ENCODE data around the gene AASDH.

AASDH gene

GRCh38 chr4:56387023-56388001 lies at the start of gene AASDH:
Gene AASDH, minus strand, starts transcription at chr4:56387491. Its CDS starts 3,192 bp downstream, at chr4:56384299.
- DNase-seq, result peak; percentile 94

GRCh38 chr4:56435140-56435926 lies 48.0 kb upstream of the AASDH start, which contains the start of gene PPAT:
Gene PPAT, minus strand, starts transcription at chr4:56435615. Its CDS starts 138 bp downstream, at chr4:56435477.
- DNase-seq, result peak; percentile 96

GRCh38 chr4:56434599-56435139 lies 47.4 kb upstream of the AASDH start:
- peak; percentile 27 for DNase-seq

- DNase-seq, result no peak
These were observed 46.0 kb upstream of the AASDH start for GRCh38 chr4:56433280-56433679.

- DNase-seq, result no peak
These were observed 42.9 kb upstream of the AASDH start for GRCh38 chr4:56430203-56430602.

GRCh38 chr4:56427179-56427578 lies 39.9 kb upstream of the AASDH start:
- no peak for DNase-seq

- no peak for DNase-seq
These were observed 39.0 kb upstream of the AASDH start for GRCh38 chr4:56426273-56426672.

- DNase-seq, result no peak
These were observed 38.2 kb upstream of the AASDH start for GRCh38 chr4:56425518-56425917.

- DNase-seq, result no peak
These were observed 37.6 kb upstream of the AASDH start for GRCh38 chr4:56424697-56425514.

- no peak for DNase-seq
These were observed 36.9 kb upstream of the AASDH start for GRCh38 chr4:56424176-56424575.

- DNase-seq, result no peak
These were observed 30.1 kb upstream of the AASDH start for GRCh38 chr4:56417396-56417795.

GRCh38 chr4:56416349-56416748 lies 29.1 kb upstream of the AASDH start:
- no peak for DNase-seq

GRCh38 chr4:56414135-56414670 lies 26.9 kb upstream of the AASDH start:
- no peak for DNase-seq

GRCh38 chr4:56410247-56411062 lies 23.2 kb upstream of the AASDH start:
- peak; percentile 91 for DNase-seq

GRCh38 chr4:56409511-56410090 lies 22.3 kb upstream of the AASDH start:
- no peak for DNase-seq

- DNase-seq, result no peak
These were observed 21.7 kb upstream of the AASDH start for GRCh38 chr4:56408978-56409377.

- no peak for DNase-seq
These were observed 18.9 kb upstream of the AASDH start for GRCh38 chr4:56406151-56406550.

GRCh38 chr4:56405016-56405415 lies 17.7 kb upstream of the AASDH start:
- DNase-seq, result no peak

- no peak for DNase-seq
These were observed 13.3 kb upstream of the AASDH start for GRCh38 chr4:56400560-56400959.

- DNase-seq, result no peak
These were observed 4.0 kb upstream of the AASDH start for GRCh38 chr4:56391270-56391669.

- no peak for DNase-seq
These were observed 2.3 kb upstream of the AASDH start for GRCh38 chr4:56389558-56389957.

Data from NCI-H446 treated with DMSO at 0.1 percent for 48 hours (cell line).